ENCODE data around the gene ENOX1. TPM values are rescaled to one million over a fixed set of nuclear protein-coding genes. Genes with fewer than 3 reads are reported as not detected.

The ENOX1 gene
- total RNA-seq, 1 experiment from 2014 or later = 0.35 TPM

GRCh38 chr13:43227721-43228120 is 559.1 kb downstream of the ENOX1 start:
- Histone ChIP-seq H4K20me1 (ENCODE audit: insufficient read depth) (no peaks in the 10 kb centered on the region), H3K4me2 (no peak overlapping the region), H3K9me3 (ENCODE audit: insufficient read depth, low read depth) (no peaks in the 10 kb centered on the region), H3K9me2 (ENCODE audit: insufficient read depth) (no peaks in the 10 kb centered on the region), H3K27me3 (ENCODE audit: insufficient read depth, low read depth) (no peaks in the 10 kb centered on the region), H3K79me2 (ENCODE audit: low read depth) (no peaks in the 10 kb centered on the region), H3K4me3 (no peak overlapping the region), H3K27ac (no peak overlapping the region), H3K36me3 (ENCODE audit: low read depth) (no peaks in the 10 kb centered on the region), H3F3A (ENCODE audit: insufficient read depth, low read depth) (no peaks in the 10 kb centered on the region), H2AFZ (no peak overlapping the region), H3K4me1 (replicated peaks; ENCODE audit: insufficient read depth) (peaks cover 5% of the 10 kb centered on the region; the same call in 1 of the 2 replicates)
- no peak for TF ChIP-seq CTCF (conservative IDR thresholded peaks at IDR 0.05)
- TF ChIP-seq EZH2 (IDR thresholded peaks at IDR 0.05; ENCODE audit: low read depth) = no peak
- no peak for DNase-seq
- ChIA-PET CTCF (interaction anchor here (0.7 kb wide), 1 partner anchor 289 kb away, joined by 5 read pairs; no protein-coding TSS in a partner anchor), POLR2A (ENCODE audit: unreplicated experiment) (no interaction called here)
- intact Hi-C loops (cut with micrococcal nuclease; ENCODE audit: unreplicated experiment) = loop anchor here (1.0 kb wide), 1 partner anchor 21 kb away; no protein-coding TSS in a partner anchor
- no TSS peak for BruUV-seq (replicated peaks)

- H3F3A ChIP-seq (ENCODE audit: insufficient read depth, low read depth) = no peaks in the 10 kb centered on the region
- no peak overlapping the region for H3K4me2 ChIP-seq
- TF ChIP-seq CTCF (conservative IDR thresholded peaks at IDR 0.05) (no peak), EZH2 (IDR thresholded peaks at IDR 0.05; ENCODE audit: low read depth) (no peak)
- no peaks in the 10 kb centered on the region for H3K36me3 ChIP-seq (ENCODE audit: low read depth)
- DNase-seq = no peak
- H3K27me3 ChIP-seq (ENCODE audit: insufficient read depth, low read depth) = no peaks in the 10 kb centered on the region
- ChIA-PET POLR2A (ENCODE audit: unreplicated experiment) (no interaction called here), CTCF (no interaction called here)
- intact Hi-C loops (cut with micrococcal nuclease; ENCODE audit: unreplicated experiment) = no loop called here
- H2AFZ ChIP-seq = no peak overlapping the region
- no peaks in the 10 kb centered on the region for H3K9me3 ChIP-seq (ENCODE audit: insufficient read depth, low read depth)
- no peaks in the 10 kb centered on the region for H4K20me1 ChIP-seq (ENCODE audit: insufficient read depth)
- no peaks in the 10 kb centered on the region for H3K9me2 ChIP-seq (ENCODE audit: insufficient read depth)
- H3K4me1 ChIP-seq (replicated peaks; ENCODE audit: insufficient read depth) = no peaks in the 10 kb centered on the region
- BruUV-seq (replicated peaks) = no TSS peak
- H3K4me3 ChIP-seq = no peak overlapping the region
- no peak overlapping the region for H3K27ac ChIP-seq
- H3K79me2 ChIP-seq (ENCODE audit: low read depth) = no peaks in the 10 kb centered on the region
These were observed 563.6 kb downstream of the ENOX1 start for GRCh38 chr13:43223216-43223615.

- ChIA-PET POLR2A (ENCODE audit: unreplicated experiment) (no interaction called here), CTCF (no interaction called here)
- H3K4me2 ChIP-seq = no peak overlapping the region
- no peaks in the 10 kb centered on the region for H3K4me1 ChIP-seq (replicated peaks; ENCODE audit: insufficient read depth)
- no peak overlapping the region for H2AFZ ChIP-seq
- H3K9me3 ChIP-seq (ENCODE audit: insufficient read depth, low read depth) = no peaks in the 10 kb centered on the region
- no peaks in the 10 kb centered on the region for H3K9me2 ChIP-seq (ENCODE audit: insufficient read depth)
- H3K36me3 ChIP-seq (ENCODE audit: low read depth) = no peaks in the 10 kb centered on the region
- H3K27me3 ChIP-seq (ENCODE audit: insufficient read depth, low read depth) = no peaks in the 10 kb centered on the region
- no peak for DNase-seq
- H3K79me2 ChIP-seq (ENCODE audit: low read depth) = no peaks in the 10 kb centered on the region
- no peak for TF ChIP-seq EZH2 (IDR thresholded peaks at IDR 0.05; ENCODE audit: low read depth)
- TF ChIP-seq CTCF (conservative IDR thresholded peaks at IDR 0.05) = no peak
- intact Hi-C loops (cut with micrococcal nuclease; ENCODE audit: unreplicated experiment) = no loop called here
- no peaks in the 10 kb centered on the region for H4K20me1 ChIP-seq (ENCODE audit: insufficient read depth)
- H3F3A ChIP-seq (ENCODE audit: insufficient read depth, low read depth) = no peaks in the 10 kb centered on the region
- BruUV-seq (replicated peaks) = no TSS peak
- no peak overlapping the region for H3K27ac ChIP-seq
- no peak overlapping the region for H3K4me3 ChIP-seq
These were observed 564.7 kb downstream of the ENOX1 start for GRCh38 chr13:43222086-43222485.
